Psoas muscle (tissue), 8 donors: ENCODE measurements around the gene GPS1. TPM values are rescaled to one million over a fixed set of nuclear protein-coding genes. Genes with fewer than 3 reads are reported as not detected.

ENCODE experiments used
- ATAC-seq, 4 donors: fragments of 200-7000 bp; cut with Tn5 transposase; one replicate each; pipeline ENCODE4 v1.9.1; 2020; ENCODE audit warnings: moderate library complexity in 3 of 4, mild to moderate bottlenecking in 2 of 4
- DNase-seq, 2 donors: peaks; one replicate each; pipeline ENCODE4 v3.0.0-alpha.2; 2020
- H3K27ac ChIP-seq: fragments of 200-600 bp; one replicate; pipeline ENCODE4 v1.8.0; 2022
- H3K27me3 ChIP-seq, 3 donors: fragments of 200-600 bp in 1 of 3; one replicate each; pipeline versions ENCODE4 v1.6.1 to v1.8.0; 2013 to 2022; ENCODE audit warnings: low read length in 2 of 3, mild to moderate bottlenecking in 2 of 3, moderate library complexity in 1 of 3; ENCODE audit not compliant: insufficient read depth in 3 of 3
- H3K36me3 ChIP-seq, 2 donors: fragments of 200-600 bp in 1 of 2; one replicate each; pipeline versions ENCODE4 v1.6.1 to v1.8.0; 2013 to 2022; ENCODE audit warnings: low read depth in 1 of 2, mild to moderate bottlenecking in 1 of 2, moderate library complexity in 1 of 2; ENCODE audit not compliant: insufficient read depth in 1 of 2
- H3K4me1 ChIP-seq: fragments of 200-600 bp; one replicate; pipeline ENCODE4 v1.8.0; 2022
- H3K4me3 ChIP-seq: fragments of 200-600 bp; one replicate; pipeline ENCODE4 v1.8.0; 2022; ENCODE audit warnings: mild to moderate bottlenecking
- H3K9me3 ChIP-seq: fragments of 200-600 bp; one replicate; pipeline ENCODE4 v1.8.0; 2022
- WGBS, 3 donors: extraction: QIAGEN DNeasy Blood & Tissue Kit; methylation state at CpG; one replicate each; pipeline versions ENCODE4 v1.1.6 to v1.1.7; 2013; 5-methylcytosine and 5-hydroxymethylcytosine counted together
- intact Hi-C, 2 donors: fragments of 100-400 bp; cut with DNase I; formaldehyde crosslinking; loops; one replicate each; pipeline versions ENCODE4 v1.11.0 to v1.14.2; 2022
- polyA plus RNA-seq, 3 donors: library from polyadenylated mRNA; stranded (reverse); fragments of 200-250 nt; gene quantifications; one replicate each; pipeline ENCODE4 v1.2.3, GENCODE V29; 2013
- total RNA-seq, 4 donors: library from RNA; stranded (reverse); fragmentation: NEBNext Ultra II Directional in 2 of 4; extraction: Animal tissue kit (Norgen Biotek cat#: 25700) in 2 of 4; gene quantifications; one replicate each; pipeline versions ENCODE4 v1.2.1 to v1.2.4, GENCODE V29; 2021 to 2023
- TF ChIP-seq, protein P1 (sequence below): fragments of 200-600 bp; IDR thresholded peaks from one replicate; pipeline ENCODE4 v1.8.0; 2022; ENCODE audit warnings: antibody characterized with exemption
- donor health status: healthy with polysubstance abuse.
- donor health status: DM: no; HTN: no; CAD: no; lungs with moderate emphysema.
- donor health status: Bipolar disorder and iron deficiency.
- donor health status: healthy.
- donor health status: DM: yes; HTN: yes; CAD: no.
- donor health status: DM: no; HTN: no; CAD: no.
- donor health status: DM: no; HTN: no; CAD: no.
- donor health status: DM: yes; HTN: yes; CAD: no.

The GPS1 gene
- total and polyA plus RNA-seq, 7 donors: 87.1 to 114 (median 104) TPM

DNA sequence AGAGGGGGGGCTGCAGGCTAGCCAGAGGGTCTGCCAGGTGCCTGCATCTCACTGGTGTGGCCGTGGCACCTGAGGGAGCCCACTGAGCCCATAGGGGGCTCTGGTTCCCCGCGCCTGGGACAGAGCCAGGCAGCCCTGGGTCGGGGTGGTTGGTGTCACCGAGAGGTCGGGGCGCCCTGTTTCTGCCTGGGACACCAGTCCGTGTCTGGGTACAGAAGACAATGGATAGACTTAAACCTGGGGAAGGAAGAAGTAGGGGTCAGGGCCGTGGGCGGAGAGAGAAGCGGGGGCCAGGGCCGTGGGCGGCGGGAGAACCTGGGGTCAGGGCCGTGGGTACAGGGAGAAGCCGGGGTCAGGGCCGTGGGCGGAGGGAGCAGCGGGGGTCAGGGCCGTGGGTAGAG, 3.1 kb upstream of the GPS1 start:
- H3K4me1 ChIP-seq: peaks cover 24% of the 10 kb centered on the region
- no peak overlapping the region for H3K27ac ChIP-seq
- TF ChIP-seq, protein P1, sequence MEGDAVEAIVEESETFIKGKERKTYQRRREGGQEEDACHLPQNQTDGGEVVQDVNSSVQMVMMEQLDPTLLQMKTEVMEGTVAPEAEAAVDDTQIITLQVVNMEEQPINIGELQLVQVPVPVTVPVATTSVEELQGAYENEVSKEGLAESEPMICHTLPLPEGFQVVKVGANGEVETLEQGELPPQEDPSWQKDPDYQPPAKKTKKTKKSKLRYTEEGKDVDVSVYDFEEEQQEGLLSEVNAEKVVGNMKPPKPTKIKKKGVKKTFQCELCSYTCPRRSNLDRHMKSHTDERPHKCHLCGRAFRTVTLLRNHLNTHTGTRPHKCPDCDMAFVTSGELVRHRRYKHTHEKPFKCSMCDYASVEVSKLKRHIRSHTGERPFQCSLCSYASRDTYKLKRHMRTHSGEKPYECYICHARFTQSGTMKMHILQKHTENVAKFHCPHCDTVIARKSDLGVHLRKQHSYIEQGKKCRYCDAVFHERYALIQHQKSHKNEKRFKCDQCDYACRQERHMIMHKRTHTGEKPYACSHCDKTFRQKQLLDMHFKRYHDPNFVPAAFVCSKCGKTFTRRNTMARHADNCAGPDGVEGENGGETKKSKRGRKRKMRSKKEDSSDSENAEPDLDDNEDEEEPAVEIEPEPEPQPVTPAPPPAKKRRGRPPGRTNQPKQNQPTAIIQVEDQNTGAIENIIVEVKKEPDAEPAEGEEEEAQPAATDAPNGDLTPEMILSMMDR: no peak
- H3K36me3 ChIP-seq: peaks cover 0 to 37% of the 10 kb centered on the region in 2 donors
- intact Hi-C loops: no loop called here
- WGBS, 3 donors: 86 to 89% (median 89%) methylated on average over 12 to 20 of the region's 20 CpGs
- no peaks in the 10 kb centered on the region for H3K9me3 ChIP-seq
- H3K27me3 ChIP-seq: no peaks in the 10 kb centered on the region
- no peak for ATAC-seq
- DNase-seq: no peak
- no peak overlapping the region for H3K4me3 ChIP-seq

DNA sequence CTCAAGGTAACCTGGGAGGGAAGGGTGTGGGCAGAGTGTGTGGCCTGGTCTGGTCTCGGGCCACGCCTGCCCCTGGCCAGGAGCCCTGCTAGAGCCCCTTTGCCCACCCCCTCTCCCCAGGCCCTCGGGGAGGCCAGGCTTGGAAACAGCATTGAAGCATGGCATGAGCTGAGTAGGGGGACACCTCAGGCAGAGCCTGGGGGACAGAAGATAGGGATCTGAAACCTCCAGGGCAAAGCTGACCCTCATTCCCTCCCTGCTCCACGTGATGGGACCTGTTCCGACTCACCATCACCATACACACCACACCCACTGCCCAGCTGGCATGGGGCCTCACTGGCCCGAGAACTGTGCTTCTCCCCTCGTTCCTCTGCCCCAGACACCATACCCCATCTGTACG, 2.6 kb upstream of the GPS1 start:
- no peak overlapping the region for H3K4me3 ChIP-seq
- peaks cover 0 to 42% of the 10 kb centered on the region in 2 donors for H3K36me3 ChIP-seq
- no peak overlapping the region for H3K27ac ChIP-seq
- TF ChIP-seq, protein P1: no peak
- 84 to 91% (median 86%) methylated on average over 8 of the region's 8 CpGs for WGBS, 3 donors
- DNase-seq (peak in 1 of 2 donors; percentile 32), ATAC-seq (no peak)
- no peaks in the 10 kb centered on the region for H3K9me3 ChIP-seq
- intact Hi-C loops: no loop called here
- H3K4me1 ChIP-seq: peaks cover 26% of the 10 kb centered on the region
- H3K27me3 ChIP-seq: no peaks in the 10 kb centered on the region

DNA sequence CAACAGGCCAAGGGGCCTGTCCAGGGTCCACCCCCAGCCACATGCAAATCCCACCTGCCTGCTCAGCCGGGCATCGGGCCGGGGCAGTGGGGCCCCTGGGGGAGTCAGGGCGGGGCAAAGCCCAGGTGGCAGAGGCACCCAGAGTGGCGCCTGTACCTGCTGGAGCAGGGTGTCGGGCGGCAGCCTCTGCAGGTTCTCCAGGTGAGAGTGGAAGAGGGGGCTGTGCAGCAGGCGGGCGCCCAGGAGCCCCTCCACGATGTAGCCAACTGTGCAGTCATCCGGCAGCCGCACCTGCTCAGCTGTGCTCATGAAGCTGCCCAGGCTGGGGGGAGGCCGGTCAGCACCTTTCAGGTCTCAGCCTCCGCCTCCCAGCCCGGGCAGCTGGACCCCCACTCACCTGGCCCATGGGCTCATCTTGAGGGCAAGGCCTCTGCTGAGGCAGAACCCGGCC, 2.2 kb upstream of the GPS1 start:
- 91 to 97% (median 97%) methylated on average over 12 to 16 of the region's 16 CpGs for WGBS, 3 donors
- TF ChIP-seq, protein P1: no peak
- H3K36me3 ChIP-seq: peaks cover 0 to 46% of the 10 kb centered on the region in 2 donors
- H3K4me3 ChIP-seq: no peak overlapping the region
- H3K9me3 ChIP-seq: no peaks in the 10 kb centered on the region
- no peaks in the 10 kb centered on the region for H3K27me3 ChIP-seq
- intact Hi-C loops: no loop called here
- no peak overlapping the region for H3K27ac ChIP-seq
- DNase-seq: peak; percentile 12 to 36
- H3K4me1 ChIP-seq: peaks cover 26% of the 10 kb centered on the region
- ATAC-seq: no peak

DNA sequence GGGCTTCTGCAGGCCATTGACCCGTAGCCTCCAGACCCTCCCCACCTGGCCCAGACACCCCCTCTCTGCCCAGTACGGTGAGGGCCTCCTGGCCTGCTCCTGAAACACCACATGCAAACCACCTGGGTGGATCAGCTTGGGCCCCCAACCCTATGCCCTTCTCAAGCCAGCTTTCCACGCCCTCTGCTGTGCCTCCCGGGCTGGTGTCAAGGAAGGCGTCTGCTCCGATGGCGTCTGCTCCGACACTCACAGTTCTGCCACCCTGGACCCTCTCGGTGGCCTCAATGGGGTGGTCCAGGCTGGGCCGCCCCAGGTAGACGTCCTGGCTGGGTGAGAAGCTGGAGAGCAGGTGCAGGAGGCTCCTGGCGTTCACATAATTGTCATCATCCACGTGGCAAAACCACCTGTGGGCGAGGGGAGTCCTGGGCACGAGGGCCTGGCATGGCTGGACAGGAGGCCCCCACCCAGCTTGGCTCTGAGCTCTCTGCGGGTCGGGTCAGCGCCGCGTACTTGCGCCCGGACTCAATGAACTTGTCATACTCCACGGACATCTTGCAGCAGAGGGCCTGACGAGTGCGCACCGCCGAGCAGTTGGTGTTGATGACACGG, 1.4 kb upstream of the GPS1 start:
- H3K27ac ChIP-seq: peak overlapping the region; percentile 67
- no peaks in the 10 kb centered on the region for H3K27me3 ChIP-seq
- 74 to 81% (median 76%) methylated on average over 28 of the region's 28 CpGs for WGBS, 3 donors
- TF ChIP-seq, protein P1: no peak
- intact Hi-C loops: no loop called here
- DNase-seq (peak in 1 of 2 donors; percentile 57), ATAC-seq (no peak)
- H3K4me3 ChIP-seq: peak overlapping the region; percentile 84
- peaks cover 0 to 54% of the 10 kb centered on the region in 2 donors for H3K36me3 ChIP-seq
- peaks cover 26% of the 10 kb centered on the region for H3K4me1 ChIP-seq
- H3K9me3 ChIP-seq: no peaks in the 10 kb centered on the region
